Measurements from ENCODE around the gene RTN4RL2.

DNA sequence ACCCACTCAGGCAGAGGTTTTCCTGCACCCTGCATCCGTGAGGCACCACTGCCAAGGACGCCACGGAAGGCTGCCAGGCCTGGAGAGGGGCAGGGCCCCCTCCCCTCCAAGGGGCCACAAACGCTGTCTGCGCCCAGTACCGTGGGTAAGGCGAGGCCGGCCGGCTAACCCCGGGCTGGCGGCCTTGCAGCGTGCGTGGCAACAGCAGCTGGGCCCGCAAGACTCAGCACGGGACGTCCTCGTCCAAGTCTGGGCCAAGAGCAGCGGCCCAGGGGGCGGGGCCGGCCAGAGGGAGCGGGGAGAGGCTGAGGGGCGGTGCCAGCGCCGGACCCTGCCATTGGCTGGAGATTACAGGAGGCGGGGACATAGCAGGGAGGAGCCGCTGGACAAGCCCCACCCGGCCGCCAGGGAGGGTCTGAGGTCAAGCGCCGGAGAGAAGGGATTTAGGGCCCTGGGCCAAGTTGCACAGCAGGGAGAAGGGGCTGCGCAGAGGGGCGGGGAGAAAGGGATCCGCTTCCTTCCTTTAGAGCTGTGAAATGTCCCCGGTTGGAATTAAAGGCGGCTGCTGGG, 39.2 kb downstream of the RTN4RL2 start:
- TF ChIP-seq ELF4 (IDR thresholded peaks at IDR 0.05) (no peak), TARDBP (IDR thresholded peaks at IDR 0.05) (no peak), BHLHE40 (IDR thresholded peaks at IDR 0.05; ENCODE audit: borderline replicate concordance) (no peak), FOXM1 (IDR thresholded peaks at IDR 0.05; ENCODE audit: borderline replicate concordance) (no peak), CTBP1 (IDR thresholded peaks at IDR 0.05; ENCODE audit: borderline replicate concordance) (no peak), ARNT (IDR thresholded peaks at IDR 0.05) (no peak), SUZ12 (IDR thresholded peaks at IDR 0.05) (no peak), FOXK2 (IDR thresholded peaks at IDR 0.05) (no peak)

Measured in HEK293T (cell line).